ENCODE results near the gene HIP1. TPM values are rescaled to one million over a fixed set of nuclear protein-coding genes. Genes with fewer than 3 reads are reported as not detected.
"Not testable (repeated sequence)": the region's sequence is repeated elsewhere in the genome, so short reads cannot be mapped to it uniquely, and the experiment has no call there.

HIP1 gene
- polyA plus RNA-seq, 10 donors: 19.1 to 25.9 (median 23.8) TPM

- DNase-seq: peak in 2 of 3 donors; percentile 26 to 50
These were observed 2.2 kb upstream of the HIP1 start for GRCh38 chr7:75740846-75741497.

GRCh38 chr7:75739796-75740672, 1.3 kb upstream of the HIP1 start:
- no peak for DNase-seq

DNA sequence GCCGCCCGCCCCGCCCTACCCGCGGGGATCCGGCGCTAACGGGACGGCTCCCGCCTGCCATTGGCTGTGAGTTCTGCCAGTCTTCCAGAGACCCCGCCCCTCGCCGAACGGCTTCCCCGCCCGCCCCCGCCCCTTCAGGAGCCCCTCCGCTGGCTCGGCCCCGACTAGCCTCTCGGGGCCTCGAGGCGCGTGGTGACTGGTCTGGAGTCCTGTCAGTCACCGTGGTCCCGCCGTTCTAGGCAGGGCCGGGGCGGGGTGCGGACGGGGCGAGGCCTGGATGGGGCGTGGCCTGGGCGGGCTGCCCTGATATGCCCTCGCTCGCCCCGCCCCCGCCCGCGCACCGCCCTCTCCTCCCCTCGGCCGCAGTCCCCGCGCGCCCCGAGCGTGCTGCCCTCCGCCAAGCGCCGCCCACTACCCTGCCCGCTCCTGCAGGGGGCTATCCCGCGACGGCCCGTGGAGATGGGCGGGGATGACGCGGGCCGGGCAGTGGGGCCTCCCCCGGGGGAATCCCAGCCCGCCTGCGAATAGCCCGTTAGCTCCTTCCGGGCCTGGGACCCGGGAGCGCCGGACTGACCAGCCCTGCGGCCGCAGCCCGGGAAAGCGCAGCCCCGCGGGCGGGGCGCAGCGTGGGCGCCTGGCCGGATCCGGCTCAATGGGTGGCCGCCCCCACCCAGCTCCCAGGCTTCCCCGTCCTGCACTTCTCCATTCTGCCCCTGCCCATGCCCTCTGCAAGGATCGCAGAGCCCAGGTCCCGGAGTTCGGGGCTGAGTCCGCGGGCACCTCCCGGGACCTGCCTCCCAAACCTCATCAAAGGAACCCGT, 444 bp upstream of the HIP1 start:
- DNase-seq: peak; percentile 98 to 99 (median 98)

- DNase-seq: peak in 1 of 3 donors; percentile 67
These were observed 711 bp downstream of the HIP1 start for GRCh38 chr7:75737856-75738603.

- DNase-seq: no peak
These were observed 3.0 kb downstream of the HIP1 start for GRCh38 chr7:75735581-75736350.

DNA sequence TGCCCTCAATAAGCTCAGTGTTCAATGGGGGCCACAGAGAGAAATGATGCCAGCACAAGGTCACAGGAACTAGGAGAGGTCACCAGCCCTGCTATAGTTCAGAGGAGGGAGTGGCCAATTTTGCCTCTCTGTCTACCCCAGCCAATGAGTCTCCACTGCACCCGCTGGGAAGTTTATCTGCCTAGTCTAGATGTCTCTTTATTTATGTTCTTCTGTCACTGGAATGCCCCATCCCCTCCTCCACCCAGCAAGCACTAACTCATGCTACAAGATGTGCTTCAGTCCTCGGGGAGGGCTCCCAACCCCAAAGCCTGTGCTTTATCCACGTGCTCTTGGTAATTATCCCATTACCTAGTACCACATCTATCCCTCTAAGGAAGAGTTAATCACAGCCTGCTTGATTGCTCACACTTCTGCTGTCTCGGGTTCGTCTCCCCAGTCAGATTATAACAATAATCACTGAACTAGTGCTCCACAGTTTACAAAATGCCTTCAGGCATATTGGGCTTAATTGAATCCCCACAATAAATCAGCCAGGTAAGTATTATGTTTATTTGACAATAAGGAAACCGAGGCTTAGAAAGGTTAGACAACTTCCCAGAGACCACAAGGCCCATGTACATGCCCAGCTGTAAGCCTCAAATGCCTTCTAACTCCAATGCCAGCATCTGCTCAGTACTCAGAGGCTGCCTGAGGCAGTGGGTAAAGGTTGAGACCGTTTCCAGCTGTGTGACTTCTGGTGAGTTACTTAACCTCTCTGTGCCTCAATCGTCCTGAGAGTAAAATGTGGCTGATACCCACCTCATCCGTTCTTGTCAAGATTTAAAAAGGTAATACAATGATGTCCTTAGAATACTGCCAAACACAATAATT, 3.9 kb downstream of the HIP1 start:
- peak in 1 of 3 donors; percentile 52 for DNase-seq

GRCh38 chr7:75732764-75733630, 5.7 kb downstream of the HIP1 start:
- peak in 1 of 3 donors; percentile 67 for DNase-seq

- DNase-seq: no peak
These were observed 6.7 kb downstream of the HIP1 start for GRCh38 chr7:75732016-75732521.

- DNase-seq: no peak
These were observed 8.9 kb downstream of the HIP1 start for GRCh38 chr7:75729851-75730274.

- no peak for DNase-seq
These were observed 10.7 kb downstream of the HIP1 start for GRCh38 chr7:75727881-75728593.

- not testable (repeated sequence) for DNase-seq
These were observed 11.4 kb downstream of the HIP1 start for GRCh38 chr7:75727351-75727750.

DNA sequence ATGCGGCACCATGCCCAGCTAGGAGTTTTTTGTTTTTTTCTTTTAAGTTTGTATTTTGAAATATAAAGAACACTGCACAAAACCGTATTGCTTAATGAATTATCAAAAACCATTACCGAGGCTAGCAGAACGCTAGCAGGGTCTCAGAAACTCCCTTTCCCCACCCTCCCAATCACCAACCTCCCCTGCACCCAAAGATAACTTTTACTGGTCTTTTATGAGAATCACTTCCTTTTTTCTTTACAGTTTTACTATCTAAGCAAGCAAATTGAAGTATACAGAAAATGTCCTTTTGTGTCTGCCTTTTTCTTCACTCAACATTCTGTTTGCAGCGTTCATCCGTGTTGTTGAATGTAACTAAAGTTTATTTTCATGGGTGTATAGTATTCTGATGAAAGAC, 13.4 kb downstream of the HIP1 start:
- no peak for DNase-seq

DNA sequence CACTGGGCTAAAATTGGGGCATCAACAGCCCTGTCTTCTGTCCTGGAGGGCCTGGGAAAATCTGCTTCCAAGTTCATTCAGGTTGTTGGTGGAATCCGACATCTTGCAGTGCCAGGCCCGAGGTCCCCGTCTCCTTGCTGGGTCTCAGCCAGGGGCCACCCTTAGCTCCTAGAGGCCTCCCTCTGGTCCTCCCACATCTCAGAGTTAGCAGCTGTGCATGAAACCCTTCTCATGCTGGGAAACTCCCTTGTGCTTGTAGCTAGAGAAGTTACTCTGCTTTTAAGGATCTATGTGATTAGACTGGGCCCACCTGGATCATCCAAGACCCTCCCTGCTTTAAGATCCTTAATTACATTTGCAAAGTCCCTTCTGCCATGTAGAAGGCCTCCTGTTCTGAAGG, 15.3 kb downstream of the HIP1 start:
- no peak for DNase-seq

DNA sequence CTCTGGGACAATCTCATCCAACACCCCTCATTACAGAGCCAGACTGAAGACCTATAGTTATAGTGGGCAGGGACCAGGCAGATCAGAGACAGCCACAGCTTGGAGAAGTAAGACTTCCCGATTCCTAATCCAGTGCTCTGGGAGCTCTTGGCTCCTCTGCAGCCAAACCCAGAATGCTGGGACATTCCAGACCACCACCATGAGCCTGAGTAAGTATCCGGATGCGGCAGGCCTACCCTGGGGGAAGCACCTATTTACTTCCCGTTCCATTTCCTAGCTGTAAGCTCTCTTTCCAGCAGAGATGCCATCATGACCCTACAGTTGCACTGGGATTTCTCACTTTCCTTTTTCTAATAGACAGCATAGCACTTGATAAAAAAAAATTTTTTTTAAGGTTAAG, 16.4 kb downstream of the HIP1 start:
- DNase-seq: no peak

DNA sequence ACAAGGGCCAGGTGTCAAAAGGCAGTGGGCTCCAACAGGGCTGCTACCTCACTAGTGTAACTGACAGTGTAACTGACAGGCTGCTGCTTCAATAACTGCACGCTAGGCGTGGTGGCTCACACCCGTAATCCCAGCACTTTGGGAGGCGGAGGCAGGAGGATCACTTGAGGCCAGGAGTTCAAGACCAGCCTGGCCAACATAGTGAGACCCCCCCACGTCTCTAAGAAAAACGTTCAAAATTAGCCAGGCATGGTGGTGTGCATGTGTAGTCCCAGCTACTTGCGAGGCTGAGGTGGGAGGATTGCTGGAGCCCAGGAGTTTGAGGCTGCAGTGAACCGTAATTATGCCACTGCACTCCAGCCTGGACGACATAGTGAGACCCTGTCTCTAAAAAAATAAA, 16.8 kb downstream of the HIP1 start:
- not testable (repeated sequence) for DNase-seq

- DNase-seq: no peak
These were observed 17.3 kb downstream of the HIP1 start for GRCh38 chr7:75721426-75721825.

- no peak for DNase-seq
These were observed 19.1 kb downstream of the HIP1 start for GRCh38 chr7:75719626-75720025.

All from muscle of back (tissue), 11 donors.